GM19193 (cell line): ENCODE results near the gene ANKS6.

Experiments
- POLR2A ChIP-seq: IDR thresholded peaks from 4 replicates; pipeline ENCODE4 v1.6.1; 2011; ENCODE audit not compliant: insufficient read depth, insufficient read length; ENCODE audit errors: extremely low read depth

The ANKS6 gene

GRCh38 chr9:98720402-98720801 is 76.0 kb downstream of the ANKS6 start:
- TF ChIP-seq POLR2A, result no peak

GRCh38 chr9:98719055-98719454 is 77.3 kb downstream of the ANKS6 start:
- no peak for TF ChIP-seq POLR2A

- TF ChIP-seq POLR2A, result no peak
Measured at GRCh38 chr9:98714833-98715232, 81.5 kb downstream of the ANKS6 start.

GRCh38 chr9:98712987-98713386 is 83.4 kb downstream of the ANKS6 start:
- TF ChIP-seq POLR2A, result no peak

- TF ChIP-seq POLR2A, result no peak
Measured at GRCh38 chr9:98709968-98710965, 86.1 kb downstream of the ANKS6 start.

GRCh38 chr9:98708933-98709911 is 87.1 kb downstream of the ANKS6 start, which contains the start of gene GABBR2:
Gene GABBR2 (minus strand): TSS chr9:98708935. CDS start chr9:98708737, 198 bp downstream.
- no peak for TF ChIP-seq POLR2A

GRCh38 chr9:98708103-98708932 is 88.0 kb downstream of the ANKS6 start:
- no peak for TF ChIP-seq POLR2A

- no peak for TF ChIP-seq POLR2A
Measured at GRCh38 chr9:98707166-98708102, 88.9 kb downstream of the ANKS6 start.

GRCh38 chr9:98706651-98707165 is 89.6 kb downstream of the ANKS6 start:
- no peak for TF ChIP-seq POLR2A

- TF ChIP-seq POLR2A, result no peak
Measured at GRCh38 chr9:98702835-98703380, 93.4 kb downstream of the ANKS6 start.

GRCh38 chr9:98702340-98702739 is 94.0 kb downstream of the ANKS6 start:
- no peak for TF ChIP-seq POLR2A

- TF ChIP-seq POLR2A, result no peak
Measured at GRCh38 chr9:98701576-98701975, 94.8 kb downstream of the ANKS6 start.

GRCh38 chr9:98700801-98701200 is 95.6 kb downstream of the ANKS6 start:
- TF ChIP-seq POLR2A, result no peak

- TF ChIP-seq POLR2A, result no peak
Measured at GRCh38 chr9:98698856-98699255, 97.5 kb downstream of the ANKS6 start.
